Measurements from ENCODE around the gene UEVLD.

GRCh38 chr11:18567081-18567480 lies 21.5 kb downstream of the UEVLD start:
- TF ChIP-seq, protein P1, sequence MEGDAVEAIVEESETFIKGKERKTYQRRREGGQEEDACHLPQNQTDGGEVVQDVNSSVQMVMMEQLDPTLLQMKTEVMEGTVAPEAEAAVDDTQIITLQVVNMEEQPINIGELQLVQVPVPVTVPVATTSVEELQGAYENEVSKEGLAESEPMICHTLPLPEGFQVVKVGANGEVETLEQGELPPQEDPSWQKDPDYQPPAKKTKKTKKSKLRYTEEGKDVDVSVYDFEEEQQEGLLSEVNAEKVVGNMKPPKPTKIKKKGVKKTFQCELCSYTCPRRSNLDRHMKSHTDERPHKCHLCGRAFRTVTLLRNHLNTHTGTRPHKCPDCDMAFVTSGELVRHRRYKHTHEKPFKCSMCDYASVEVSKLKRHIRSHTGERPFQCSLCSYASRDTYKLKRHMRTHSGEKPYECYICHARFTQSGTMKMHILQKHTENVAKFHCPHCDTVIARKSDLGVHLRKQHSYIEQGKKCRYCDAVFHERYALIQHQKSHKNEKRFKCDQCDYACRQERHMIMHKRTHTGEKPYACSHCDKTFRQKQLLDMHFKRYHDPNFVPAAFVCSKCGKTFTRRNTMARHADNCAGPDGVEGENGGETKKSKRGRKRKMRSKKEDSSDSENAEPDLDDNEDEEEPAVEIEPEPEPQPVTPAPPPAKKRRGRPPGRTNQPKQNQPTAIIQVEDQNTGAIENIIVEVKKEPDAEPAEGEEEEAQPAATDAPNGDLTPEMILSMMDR (IDR thresholded peaks at IDR 0.05; ENCODE audit: low read length), result no peak
- no peak for TF ChIP-seq EZH2phosphoT487 (IDR thresholded peaks at IDR 0.05; ENCODE audit: low read length)
- TF ChIP-seq EZH2 (optimal IDR thresholded peaks at IDR 0.05; ENCODE audit: low read depth, low read length), result no peak
